Measurements from ENCODE around the gene FAM174C.

Gene FAM174C

DNA sequence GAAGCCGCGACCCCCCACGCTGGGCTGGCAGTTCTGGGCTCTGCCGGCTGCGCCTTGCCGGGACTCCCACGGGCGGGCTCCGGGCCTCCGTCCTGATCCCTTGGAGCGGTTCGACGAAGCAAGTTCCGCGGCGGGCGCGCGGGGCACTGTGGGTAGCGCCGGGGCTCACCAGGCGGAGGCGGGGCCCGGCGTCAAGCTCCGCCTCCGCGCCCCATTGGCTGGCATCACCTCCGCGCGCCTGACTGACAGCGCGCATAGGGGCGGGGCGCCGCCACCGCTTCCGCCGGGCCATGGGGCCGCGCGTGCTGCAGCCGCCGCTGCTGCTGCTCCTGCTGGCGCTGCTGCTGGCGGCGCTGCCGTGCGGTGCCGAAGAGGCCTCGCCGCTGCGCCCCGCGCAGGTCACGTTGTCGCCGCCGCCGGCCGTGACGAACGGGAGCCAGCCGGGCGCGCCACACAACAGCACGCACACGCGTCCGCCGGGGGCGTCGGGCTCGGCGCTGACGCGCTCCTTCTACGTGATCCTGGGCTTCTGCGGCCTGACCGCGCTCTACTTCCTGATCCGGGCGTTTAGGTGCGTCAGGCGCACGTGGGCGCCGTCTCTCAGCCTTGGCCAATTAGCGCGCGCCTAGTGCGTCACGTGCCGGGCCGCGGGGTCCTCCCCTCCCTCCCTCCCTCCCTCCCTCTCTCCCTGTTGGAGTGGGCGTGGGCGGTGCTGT is at the start of gene FAM174C:
Gene FAM174C (plus strand): TSS at position 271 of the 716 bp plus-strand sequence. CDS start 20 bp downstream, at position 291.
- peak; percentile 91 for DNase-seq (ENCODE audit: low spot score)

- no peak for DNase-seq (ENCODE audit: low spot score)
Observed at GRCh38 chr19:1226227-1226518, 49.2 kb upstream of the FAM174C start.

DNA sequence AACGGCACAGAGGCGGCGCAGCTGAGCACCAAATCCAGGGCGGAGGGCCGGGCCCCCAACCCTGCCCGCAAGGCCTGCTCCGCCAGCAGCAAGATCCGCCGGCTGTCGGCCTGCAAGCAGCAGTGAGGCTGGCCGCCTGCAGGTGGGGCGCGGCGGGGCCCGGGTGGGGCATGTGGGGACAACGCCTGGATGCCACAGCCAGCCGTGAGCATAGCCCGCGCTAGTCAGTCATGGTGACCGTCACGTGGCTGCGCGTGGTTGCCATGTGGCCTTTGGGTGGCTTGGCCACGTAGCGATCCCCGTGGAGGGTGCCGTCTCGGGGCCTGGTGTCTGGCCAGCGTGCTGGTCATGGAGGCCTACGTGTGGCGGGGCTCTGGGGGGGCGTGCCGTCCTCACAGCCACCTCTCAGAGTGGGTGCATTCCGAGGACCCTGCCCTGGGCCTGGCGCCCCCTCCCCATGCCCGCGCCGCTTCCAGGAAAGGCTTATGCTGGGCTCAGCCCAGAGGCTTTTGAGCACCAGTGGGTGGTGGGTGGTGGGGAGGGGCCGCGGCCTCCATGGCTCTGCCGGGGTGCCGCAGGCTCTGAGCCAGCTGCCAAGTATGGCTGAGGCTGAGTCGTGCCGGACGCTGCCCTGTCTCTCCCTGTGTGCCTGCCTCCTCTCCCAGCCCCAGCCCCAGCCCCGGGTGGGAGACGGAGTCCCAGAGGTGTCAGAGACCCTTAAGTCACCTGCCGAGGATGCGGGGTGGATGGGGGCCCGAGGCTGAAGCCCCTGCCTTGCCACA is 48.6 kb upstream of the FAM174C start:
- DNase-seq (ENCODE audit: low spot score) = no peak

- peak; percentile 70 for DNase-seq (ENCODE audit: low spot score)
Observed at GRCh38 chr19:1227304-1228054, 47.9 kb upstream of the FAM174C start.

GRCh38 chr19:1228161-1228957 is 47.0 kb upstream of the FAM174C start:
- no peak for DNase-seq (ENCODE audit: low spot score)

DNA sequence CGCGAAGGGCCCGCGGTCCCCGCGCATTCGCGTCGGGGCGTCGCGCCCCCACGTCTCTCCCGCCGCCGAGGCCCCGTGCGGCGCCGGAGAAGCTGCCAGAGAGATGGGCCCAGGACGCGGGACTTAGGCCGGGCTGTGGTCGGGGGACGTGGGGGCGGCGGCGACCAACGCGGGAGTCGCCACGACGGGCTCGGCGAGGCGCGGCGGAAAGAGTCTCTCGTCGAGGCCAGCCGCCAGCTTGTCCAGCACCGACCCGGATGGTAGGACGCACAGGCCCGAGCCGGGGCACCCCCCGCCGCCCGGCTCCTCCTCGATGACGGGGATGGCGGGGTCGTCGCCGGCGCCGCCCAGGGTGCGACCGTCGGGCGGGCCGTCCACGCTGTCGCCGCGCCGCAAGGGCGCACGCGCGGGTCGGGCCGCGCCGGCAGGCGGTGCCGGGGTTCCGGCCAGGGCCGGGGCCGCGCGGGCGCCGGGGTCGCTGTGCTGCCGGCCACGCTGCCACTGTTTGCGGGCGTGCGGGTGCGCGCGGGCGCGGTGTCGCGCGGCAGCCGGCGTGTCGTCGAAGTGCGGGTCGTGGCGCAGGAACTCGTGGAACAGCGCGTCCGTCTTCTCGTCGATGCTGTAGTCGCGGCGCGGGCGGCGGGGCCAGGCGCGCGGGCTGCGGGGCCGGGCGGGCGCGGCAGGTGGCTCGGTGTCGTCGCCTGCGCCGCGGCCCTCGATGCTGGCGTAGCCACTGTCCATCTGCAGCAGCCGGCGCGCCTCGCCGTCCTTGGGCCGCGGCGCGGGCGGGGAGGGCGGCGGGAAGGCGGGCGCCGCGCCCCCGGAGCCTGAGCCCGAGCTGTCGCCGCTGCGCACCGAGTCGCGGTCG is 46.0 kb upstream of the FAM174C start:
- no peak for DNase-seq (ENCODE audit: low spot score)

DNA sequence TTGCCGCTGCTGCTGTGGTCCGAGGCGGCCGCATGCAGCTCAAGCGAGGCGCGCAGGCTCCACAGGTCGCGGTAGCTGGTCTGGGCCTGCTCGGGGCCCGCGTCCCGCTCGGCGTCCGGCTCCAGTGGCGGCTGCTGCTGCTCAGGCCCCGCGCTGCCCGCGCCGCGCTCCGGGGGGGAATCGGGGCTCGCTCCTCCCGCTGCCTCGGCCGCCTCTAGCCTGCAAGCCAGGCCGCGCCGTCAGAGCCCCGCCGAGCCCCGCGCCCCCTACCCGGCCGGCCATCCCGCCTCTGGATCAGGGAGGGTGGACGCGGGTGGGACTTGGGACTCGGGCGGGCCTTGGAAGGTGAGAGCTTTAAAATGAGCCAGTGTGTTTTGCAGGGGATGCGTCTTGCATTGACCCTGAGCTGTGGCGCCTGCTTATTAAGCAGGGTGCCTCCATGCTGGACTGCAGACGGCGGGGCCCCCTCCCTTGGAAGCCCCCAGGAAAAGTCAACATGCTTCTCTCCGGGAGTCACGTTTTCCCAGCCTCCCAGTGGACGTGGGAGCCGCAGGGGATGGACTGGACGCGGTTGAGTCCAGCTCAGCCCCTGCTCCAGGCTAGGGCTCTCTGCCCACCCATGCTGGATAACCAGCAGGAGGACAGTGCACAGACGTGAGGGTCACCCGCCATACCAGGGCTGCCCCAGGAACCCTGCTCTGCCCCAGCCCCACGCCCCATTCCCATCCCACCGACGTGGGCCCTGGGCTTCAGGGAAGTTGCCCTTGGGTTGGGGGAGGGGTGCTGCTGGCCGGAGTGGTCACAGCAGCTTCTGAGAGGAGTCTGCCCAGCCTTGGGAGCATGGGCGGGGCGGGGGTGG is 45.2 kb upstream of the FAM174C start:
- DNase-seq (ENCODE audit: low spot score) = no peak

DNA sequence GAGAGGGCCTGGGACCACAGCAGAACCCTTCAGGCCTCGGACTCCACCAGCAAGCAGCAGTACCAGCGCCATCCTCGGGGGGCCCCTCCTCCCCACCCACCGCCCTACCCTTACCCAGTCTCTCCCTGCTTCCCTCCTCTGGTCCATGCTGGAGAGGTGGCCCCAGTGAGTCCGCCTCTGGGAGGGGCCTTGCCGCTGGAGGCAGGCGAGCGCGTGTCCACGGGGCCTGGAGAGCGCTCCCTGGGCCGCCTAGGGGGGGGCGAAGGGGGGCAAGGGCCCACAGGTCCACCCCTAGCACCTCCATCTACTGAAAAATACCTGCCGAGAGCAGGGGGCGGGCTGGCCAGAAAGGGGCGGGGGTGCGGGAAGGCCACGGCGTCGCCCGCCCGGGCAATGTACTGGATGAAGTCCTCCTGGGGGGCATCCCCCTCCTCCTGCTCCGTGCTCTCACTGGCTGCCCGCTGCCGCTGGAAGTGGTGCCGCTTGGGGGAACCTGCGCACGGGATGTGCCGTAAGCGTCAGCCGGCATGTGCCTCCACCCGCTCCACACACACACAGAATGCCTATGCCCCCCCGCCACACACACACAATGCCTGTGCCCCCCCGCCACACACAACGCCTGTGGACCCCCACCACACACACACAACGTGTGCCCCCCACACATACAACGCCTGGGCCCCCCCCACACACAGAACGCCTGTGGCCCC is 44.4 kb upstream of the FAM174C start:
- DNase-seq (ENCODE audit: low spot score) = peak; percentile 61

DNA sequence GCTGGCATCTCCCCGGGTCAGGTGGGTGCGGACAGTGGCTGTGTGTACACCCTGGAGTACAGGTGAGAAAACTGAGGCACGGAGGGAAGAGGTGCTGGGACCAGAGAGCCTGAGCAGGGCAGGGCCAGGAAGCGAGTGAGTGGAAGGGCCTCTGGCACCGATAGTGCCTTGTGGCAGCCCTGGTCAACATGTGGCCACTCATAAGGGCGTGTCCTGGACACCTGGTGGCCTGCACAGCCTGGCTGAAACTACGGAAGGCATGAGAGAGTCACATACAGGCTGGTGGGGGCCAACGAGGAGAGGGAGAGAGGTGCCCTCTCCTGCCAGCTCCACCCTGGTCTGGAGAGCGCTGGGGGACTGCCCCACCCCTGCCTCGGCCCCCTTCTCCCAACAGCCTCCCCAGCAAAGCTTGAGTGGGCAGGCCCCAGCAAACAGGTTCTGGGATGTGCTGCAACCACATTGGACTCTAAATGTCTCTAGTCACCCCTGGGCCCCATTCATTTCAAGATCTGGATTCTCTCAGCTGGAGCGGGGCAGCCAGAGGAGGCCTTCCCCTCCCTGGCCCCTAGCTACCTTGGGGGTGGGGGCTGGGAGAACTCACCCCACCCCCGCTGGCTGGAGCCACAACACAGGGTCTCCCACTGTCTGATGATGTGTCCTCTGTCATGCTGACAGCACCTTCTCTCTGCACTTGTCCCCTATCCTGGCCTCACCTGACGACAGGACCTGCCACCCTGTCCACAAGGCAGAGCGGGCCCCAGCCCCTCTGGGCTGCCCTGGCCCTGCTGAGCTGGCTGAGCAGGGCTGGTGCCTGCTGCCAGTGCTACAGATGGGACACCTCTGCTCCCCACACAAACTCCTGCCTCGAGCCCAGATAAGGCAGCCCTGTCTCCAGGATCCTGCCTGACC is 43.3 kb upstream of the FAM174C start:
- no peak for DNase-seq (ENCODE audit: low spot score)

- DNase-seq (ENCODE audit: low spot score) = no peak
Observed at GRCh38 chr19:1232652-1233072, 42.7 kb upstream of the FAM174C start.

- no peak for DNase-seq (ENCODE audit: low spot score)
Observed at GRCh38 chr19:1233115-1233667, 42.1 kb upstream of the FAM174C start.

GRCh38 chr19:1234051-1234954 is 41.0 kb upstream of the FAM174C start:
- no peak for DNase-seq (ENCODE audit: low spot score)

DNA sequence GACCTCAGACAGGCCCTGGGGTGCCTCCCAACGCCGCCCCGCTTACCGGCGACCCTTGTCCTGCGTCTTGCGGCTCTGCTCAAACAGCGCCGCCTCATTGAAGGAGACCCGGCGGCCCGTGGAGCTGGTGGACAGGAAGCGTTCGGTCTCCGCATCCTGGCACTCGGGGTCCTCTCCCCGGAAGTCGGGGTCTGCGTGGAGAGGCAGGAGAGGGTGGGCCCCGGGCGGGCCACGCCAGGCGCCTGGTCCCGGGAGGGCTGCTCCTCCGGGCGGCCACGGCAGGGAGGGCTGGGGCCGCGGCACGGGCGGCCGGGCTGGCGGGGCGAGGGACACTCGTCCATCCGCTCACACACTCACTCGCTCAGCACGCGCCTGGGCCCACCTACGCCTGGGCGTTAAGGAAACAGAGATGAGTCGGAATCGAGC is 40.4 kb upstream of the FAM174C start:
- DNase-seq (ENCODE audit: low spot score) = no peak

DNA sequence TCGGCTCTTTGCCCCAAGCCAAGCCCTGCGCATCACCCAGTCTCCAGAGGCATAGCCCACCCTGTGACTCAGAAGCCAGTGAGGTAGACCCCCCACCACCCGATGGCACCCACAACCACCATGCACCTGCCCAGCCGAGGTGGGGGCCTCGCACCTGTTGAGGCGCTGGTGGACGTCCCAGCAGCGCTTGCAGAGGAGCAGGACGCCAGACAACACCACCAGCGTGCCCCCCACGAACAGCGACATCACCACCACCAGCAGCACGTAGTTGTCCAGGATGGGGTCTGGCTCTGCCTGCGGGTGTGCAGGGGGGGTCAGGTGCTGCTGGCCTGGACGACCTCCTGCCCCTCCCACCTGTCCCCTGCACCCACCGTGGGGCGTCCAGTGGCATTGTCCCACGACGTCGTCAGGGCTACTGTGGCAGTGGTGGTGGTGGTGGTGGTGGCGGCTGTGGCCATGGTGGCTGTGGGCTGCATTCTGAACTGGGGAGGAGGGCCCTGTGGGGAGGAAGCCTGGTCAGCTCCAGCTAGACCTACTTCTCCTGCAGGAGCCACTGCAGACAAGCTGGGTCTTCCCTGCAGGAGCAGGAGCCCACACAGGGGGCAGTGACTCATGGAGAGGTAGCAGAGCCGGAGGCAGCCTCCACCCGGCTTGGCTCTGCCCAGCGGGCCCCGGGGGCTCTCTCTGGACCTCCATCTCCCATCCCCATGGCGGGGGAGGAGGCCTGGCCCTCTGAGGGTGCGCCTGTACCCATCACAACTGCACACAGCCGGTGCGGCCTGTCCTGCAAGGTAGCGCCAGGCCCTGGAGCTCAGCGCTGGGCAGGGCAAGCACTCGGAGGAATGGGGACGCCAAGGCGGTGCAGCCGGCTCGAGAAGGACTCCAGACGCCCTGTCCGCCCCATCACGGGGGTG is 39.4 kb upstream of the FAM174C start:
- DNase-seq (ENCODE audit: low spot score) = no peak

- DNase-seq (ENCODE audit: low spot score) = no peak
Observed at GRCh38 chr19:1236576-1236975, 38.8 kb upstream of the FAM174C start.
